HepG2 (cell line): ENCODE data around the gene ZNF33B. TPM values are rescaled to one million over a fixed set of nuclear protein-coding genes. Genes with fewer than 3 reads are reported as not detected.

Source experiments
- ATAC-seq: fragments of 200-7000 bp; cut with Tn5 transposase; 3 replicates; pipeline ENCODE4 v1.9.1; 2020; ENCODE audit warnings: mild to moderate bottlenecking, moderate library complexity
- BruUV-seq: library from RNA; stranded (reverse); fragments of 400-500 nt; replicated peaks from 2 replicates; lab custom pipeline; 2021; lab: Mats Ljungman, UMichigan
- CTCF ChIA-PET: fragments of 300-600 bp; formaldehyde crosslinking; extraction: SDS; loops from one replicate; lab custom pipeline; 2021; ENCODE audit warnings: low total read pairs, inconsistent platforms, low intra/inter-chr PET ratio; lab: Yijun Ruan, JAX
- POLR2A ChIA-PET: fragments of 350-600 bp; sonication (Branson Sonifier 250); formaldehyde crosslinking; loops from one replicate; lab custom pipeline; 2020; ENCODE audit warnings: antibody characterized with exemption, inconsistent platforms; lab: Yijun Ruan, JAX
- DNase-seq: peaks from one replicate; pipeline ENCODE4 v3.0.0-alpha.2; 2015; ENCODE audit warnings: low spot score
- FAIRE-seq: peaks from 3 replicates; lab custom pipeline; 2011; peaks lifted over from hg19 to GRCh38; lab: Jason Lieb, UNC
- H2AFZ ChIP-seq: one replicate; pipeline ENCODE4 v1.6.1; 2011; ENCODE audit warnings: low read length, inconsistent platforms
- H3K27ac ChIP-seq: fragments of 300-600 bp; 3 replicates; pipeline ENCODE4 v1.8.0; 2011; ENCODE audit warnings: mixed run types, mild to moderate bottlenecking, mixed read lengths, low read length, inconsistent platforms; ENCODE audit not compliant: insufficient read depth; ENCODE audit errors: extremely low read length
- H3K27me3 ChIP-seq, 2 experiments: fragments of 200-600 bp in 1 of 2; 2 replicates in 1 of 2; 3 replicates in 1 of 2; pipeline versions ENCODE4 v1.6.0 to v1.8.0; 2011; ENCODE audit warnings: low read length in 2 of 2, mild to moderate bottlenecking in 2 of 2, moderate library complexity in 2 of 2, inconsistent platforms in 1 of 2; ENCODE audit not compliant: insufficient read depth in 2 of 2, control insufficient read depth in 1 of 2
- H3K36me3 ChIP-seq, 2 experiments: fragments of 200-600 bp in 1 of 2; replicated peaks in 1 of 2; 2 replicates in 1 of 2; 3 replicates in 1 of 2; pipeline versions ENCODE4 v1.5.1 to v1.8.0; 2011; ENCODE audit warnings: low read length in 2 of 2, inconsistent platforms in 1 of 2; ENCODE audit not compliant: insufficient read depth in 2 of 2, control insufficient read depth in 1 of 2
- H3K4me1 ChIP-seq: 2 replicates; pipeline ENCODE4 v1.5.1; 2012; ENCODE audit warnings: low read length, inconsistent platforms; ENCODE audit not compliant: insufficient read depth
- H3K4me2 ChIP-seq: 2 replicates; pipeline ENCODE4 v1.6.0; 2011; ENCODE audit warnings: low read depth, low read length, inconsistent platforms
- H3K4me3 ChIP-seq, 3 experiments: fragments of 200-600 bp in 1 of 3; sonication (generic), shearing (Covaris generic) in 1 of 3; replicated peaks in 1 of 3; 2 replicates each; pipeline ENCODE4 v1.5.1; 2011 to 2016; ENCODE audit warnings: low read length in 3 of 3, inconsistent platforms in 2 of 3, low read depth in 2 of 3, mild to moderate bottlenecking in 2 of 3, control low read depth in 1 of 3, mixed read lengths in 1 of 3; ENCODE audit not compliant: insufficient read depth in 1 of 3
- H3K79me2 ChIP-seq: one replicate; pipeline ENCODE4 v1.6.1; 2011; ENCODE audit warnings: low read length, inconsistent platforms; ENCODE audit not compliant: insufficient read depth
- H3K9ac ChIP-seq: 2 replicates; pipeline ENCODE4 v1.6.0; 2011; ENCODE audit warnings: mild to moderate bottlenecking, low read depth, low read length, inconsistent platforms; ENCODE audit not compliant: insufficient read depth
- H3K9me3 ChIP-seq: 2 replicates; pipeline ENCODE4 v1.5.1; 2012; ENCODE audit warnings: mild to moderate bottlenecking, low read length
- H4K20me1 ChIP-seq: 2 replicates; pipeline ENCODE4 v1.6.0; 2011; ENCODE audit warnings: inconsistent platforms, mild to moderate bottlenecking, low read length, moderate library complexity; ENCODE audit not compliant: insufficient read depth
- CHCHD3 ChIP-seq: sonication (generic); formaldehyde crosslinking; IDR thresholded peaks from 2 replicates; pipeline ENCODE4 v1.8.0; 2022; ENCODE audit warnings: mild to moderate bottlenecking, missing genetic modification reagents, moderate library complexity
- FLYWCH1 ChIP-seq: sonication (generic); formaldehyde crosslinking; IDR thresholded peaks from 2 replicates; pipeline ENCODE4 v1.8.1; 2023; ENCODE audit warnings: mild to moderate bottlenecking, missing genetic modification reagents
- GABPB1 ChIP-seq: IDR thresholded peaks from 2 replicates; pipeline ENCODE4 v1.6.1; 2016; ENCODE audit warnings: mild to moderate bottlenecking, missing genetic modification reagents, moderate library complexity, missing compliant biosample characterization
- KLF11 ChIP-seq: IDR thresholded peaks from 2 replicates; pipeline ENCODE4 v1.6.1; 2016; ENCODE audit warnings: missing compliant biosample characterization
- WGBS: methylation state at CpG from one replicate; pipeline ENCODE4 v1.1.6; 2017; ENCODE audit warnings: low lambda C conversion rate; 5-methylcytosine and 5-hydroxymethylcytosine counted together
- in situ Hi-C: cut with HindIII; loops from 2 replicates; pipeline ENCODE4 v1.10.0; 2017; ENCODE audit warnings: low pct_unique_long_range_greater_than_20kb; ENCODE audit not compliant: extremely low pct_ligation_motif_present
- intact Hi-C: fragments of 100-400 bp; cut with micrococcal nuclease; formaldehyde crosslinking; loops from one replicate; pipeline ENCODE4 v1.10.0; 2022; ENCODE audit not compliant: unreplicated experiment
- polyA plus RNA-seq, 8 experiments: library from polyadenylated mRNA; depleted of rRNA in 3 of 8; stranded (reverse) in 7 of 8; unstranded in 1 of 8; fragments of >200 nt; fragmentation: Illumina TruSeq in 4 of 8; extraction: Trizol in 4 of 8; gene quantifications; 2 replicates each; pipeline versions ENCODE4 v1.2.1 to v1.2.3, GENCODE V29; 2011 to 2016; ENCODE audit warnings: low read depth in 4 of 8, missing spikeins in 1 of 8, mixed read lengths in 1 of 8; ENCODE audit not compliant: insufficient read depth in 1 of 8
- total RNA-seq, 5 experiments: library from RNA; depleted of rRNA; stranded (reverse); fragments of >200 nt; fragmentation: Illumina TruSeq; extraction: Trizol; gene quantifications; 2 replicates each; pipeline ENCODE4 v1.2.3, GENCODE V29; 2016; ENCODE audit warnings: low read depth in 1 of 5
- TF ChIP-seq, protein P1 (sequence below), 2 experiments: sonication (generic) in 1 of 2; formaldehyde crosslinking in 1 of 2; IDR thresholded peaks; 2 replicates each; pipeline versions ENCODE4 v1.4.0 to v1.6.1; 2016 to 2020; ENCODE audit warnings: borderline replicate concordance in 1 of 2, low read depth in 1 of 2, mild to moderate bottlenecking in 1 of 2, missing genetic modification reagents in 1 of 2

Gene ZNF33B
- total and polyA plus RNA-seq, 2 of the 13 experiments (the other 11 are each of a cell fraction or from before 2014, with no cell fraction given), result 18.4 to 23.5 TPM

DNA sequence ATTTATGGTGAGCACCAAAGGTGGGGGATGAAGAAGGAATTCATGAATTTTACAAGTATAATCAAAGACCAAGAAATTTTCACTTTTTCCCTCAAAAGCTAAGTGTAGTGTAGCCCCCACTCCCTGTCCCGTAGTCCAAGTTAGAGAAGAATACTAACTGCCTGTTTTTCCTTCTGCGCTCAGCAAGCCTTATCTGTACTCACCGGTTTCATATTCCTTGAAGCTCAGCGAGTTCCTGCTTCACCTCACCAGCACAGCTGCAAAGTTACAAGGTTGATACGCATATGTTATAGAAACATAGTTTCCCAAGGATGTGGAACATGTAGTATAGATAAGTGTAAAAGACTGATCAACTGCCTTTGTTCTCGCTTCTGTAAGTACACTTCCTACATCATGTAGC, 16.0 kb upstream of the ZNF33B start:
- H2AFZ ChIP-seq, result no peak overlapping the region
- no peaks in the 10 kb centered on the region for H3K36me3 ChIP-seq
- 93% methylated on average over 6 of the region's 6 CpGs for WGBS
- no TSS peak for BruUV-seq
- peaks cover 27% of the 10 kb centered on the region for H3K4me1 ChIP-seq
- H3K9me3 ChIP-seq, result no peaks in the 10 kb centered on the region
- ChIA-PET POLR2A (no interaction called here), CTCF (no interaction called here)
- ATAC-seq (no peak), DNase-seq (no peak)
- H3K27ac ChIP-seq, result no peak overlapping the region
- H3K4me3 ChIP-seq, result no peak overlapping the region
- no peaks in the 10 kb centered on the region for H3K79me2 ChIP-seq
- H3K9ac ChIP-seq, result no peak overlapping the region
- H3K27me3 ChIP-seq, result no peaks in the 10 kb centered on the region
- no peak for TF ChIP-seq CHCHD3 (CRISPR knock-in tag)
- TF ChIP-seq FLYWCH1 (CRISPR knock-in tag), result no peak
- TF ChIP-seq, protein P1, sequence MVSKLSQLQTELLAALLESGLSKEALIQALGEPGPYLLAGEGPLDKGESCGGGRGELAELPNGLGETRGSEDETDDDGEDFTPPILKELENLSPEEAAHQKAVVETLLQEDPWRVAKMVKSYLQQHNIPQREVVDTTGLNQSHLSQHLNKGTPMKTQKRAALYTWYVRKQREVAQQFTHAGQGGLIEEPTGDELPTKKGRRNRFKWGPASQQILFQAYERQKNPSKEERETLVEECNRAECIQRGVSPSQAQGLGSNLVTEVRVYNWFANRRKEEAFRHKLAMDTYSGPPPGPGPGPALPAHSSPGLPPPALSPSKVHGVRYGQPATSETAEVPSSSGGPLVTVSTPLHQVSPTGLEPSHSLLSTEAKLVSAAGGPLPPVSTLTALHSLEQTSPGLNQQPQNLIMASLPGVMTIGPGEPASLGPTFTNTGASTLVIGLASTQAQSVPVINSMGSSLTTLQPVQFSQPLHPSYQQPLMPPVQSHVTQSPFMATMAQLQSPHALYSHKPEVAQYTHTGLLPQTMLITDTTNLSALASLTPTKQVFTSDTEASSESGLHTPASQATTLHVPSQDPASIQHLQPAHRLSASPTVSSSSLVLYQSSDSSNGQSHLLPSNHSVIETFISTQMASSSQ (IDR thresholded peaks at IDR 0.05; ENCODE audit: low read depth), result no peak
- TF ChIP-seq, protein P1 (CRISPR knock-in tag; IDR thresholded peaks at IDR 0.05; ENCODE audit: borderline replicate concordance), result no peak
- TF ChIP-seq GABPB1, result no peak
- TF ChIP-seq KLF11, result no peak
- TF ChIP-seq, all 625 proteins: peak for 0
- no peak overlapping the region for H3K4me2 ChIP-seq
- in situ Hi-C loops (no loop called here), intact Hi-C loops (no loop called here)
- H4K20me1 ChIP-seq, result no peaks in the 10 kb centered on the region
- FAIRE-seq, result no peak
